HepG2 (cell line): ENCODE measurements around the gene SF3B2. TPM values are rescaled to one million over a fixed set of nuclear protein-coding genes. Genes with fewer than 3 reads are reported as not detected.

ENCODE experiments used
- ATAC-seq: fragments of 200-7000 bp; cut with Tn5 transposase; 3 replicates; pipeline ENCODE4 v1.9.1; 2020; ENCODE audit warnings: mild to moderate bottlenecking, moderate library complexity
- BruUV-seq: library from RNA; stranded (reverse); fragments of 400-500 nt; replicated peaks from 2 replicates; lab custom pipeline; 2021; lab: Mats Ljungman, UMichigan
- CTCF ChIA-PET: fragments of 300-600 bp; formaldehyde crosslinking; extraction: SDS; loops from one replicate; lab custom pipeline; 2021; ENCODE audit warnings: low total read pairs, inconsistent platforms, low intra/inter-chr PET ratio; lab: Yijun Ruan, JAX
- POLR2A ChIA-PET: fragments of 350-600 bp; sonication (Branson Sonifier 250); formaldehyde crosslinking; loops from one replicate; lab custom pipeline; 2020; ENCODE audit warnings: antibody characterized with exemption, inconsistent platforms; lab: Yijun Ruan, JAX
- DNase-seq: peaks from one replicate; pipeline ENCODE4 v3.0.0-alpha.2; 2015; ENCODE audit warnings: low spot score
- FAIRE-seq: peaks from 3 replicates; lab custom pipeline; 2011; peaks lifted over from hg19 to GRCh38; lab: Jason Lieb, UNC
- H2AFZ ChIP-seq: one replicate; pipeline ENCODE4 v1.6.1; 2011; ENCODE audit warnings: low read length, inconsistent platforms
- H3K27ac ChIP-seq: fragments of 300-600 bp; 3 replicates; pipeline ENCODE4 v1.8.0; 2011; ENCODE audit warnings: mixed run types, mild to moderate bottlenecking, mixed read lengths, low read length, inconsistent platforms; ENCODE audit not compliant: insufficient read depth; ENCODE audit errors: extremely low read length
- H3K27me3 ChIP-seq, 2 experiments: fragments of 200-600 bp in 1 of 2; 2 replicates in 1 of 2; 3 replicates in 1 of 2; pipeline versions ENCODE4 v1.6.0 to v1.8.0; 2011; ENCODE audit warnings: low read length in 2 of 2, mild to moderate bottlenecking in 2 of 2, moderate library complexity in 2 of 2, inconsistent platforms in 1 of 2; ENCODE audit not compliant: insufficient read depth in 2 of 2, control insufficient read depth in 1 of 2
- H3K36me3 ChIP-seq, 2 experiments: fragments of 200-600 bp in 1 of 2; replicated peaks in 1 of 2; 2 replicates in 1 of 2; 3 replicates in 1 of 2; pipeline versions ENCODE4 v1.5.1 to v1.8.0; 2011; ENCODE audit warnings: low read length in 2 of 2, inconsistent platforms in 1 of 2; ENCODE audit not compliant: insufficient read depth in 2 of 2, control insufficient read depth in 1 of 2
- H3K4me1 ChIP-seq: 2 replicates; pipeline ENCODE4 v1.5.1; 2012; ENCODE audit warnings: low read length, inconsistent platforms; ENCODE audit not compliant: insufficient read depth
- H3K4me2 ChIP-seq: 2 replicates; pipeline ENCODE4 v1.6.0; 2011; ENCODE audit warnings: low read depth, low read length, inconsistent platforms
- H3K4me3 ChIP-seq, 3 experiments: fragments of 200-600 bp in 1 of 3; sonication (generic), shearing (Covaris generic) in 1 of 3; replicated peaks in 1 of 3; 2 replicates each; pipeline ENCODE4 v1.5.1; 2011 to 2016; ENCODE audit warnings: low read length in 3 of 3, inconsistent platforms in 2 of 3, low read depth in 2 of 3, mild to moderate bottlenecking in 2 of 3, control low read depth in 1 of 3, mixed read lengths in 1 of 3; ENCODE audit not compliant: insufficient read depth in 1 of 3
- H3K79me2 ChIP-seq: one replicate; pipeline ENCODE4 v1.6.1; 2011; ENCODE audit warnings: low read length, inconsistent platforms; ENCODE audit not compliant: insufficient read depth
- H3K9ac ChIP-seq: 2 replicates; pipeline ENCODE4 v1.6.0; 2011; ENCODE audit warnings: mild to moderate bottlenecking, low read depth, low read length, inconsistent platforms; ENCODE audit not compliant: insufficient read depth
- H3K9me3 ChIP-seq: 2 replicates; pipeline ENCODE4 v1.5.1; 2012; ENCODE audit warnings: mild to moderate bottlenecking, low read length
- H4K20me1 ChIP-seq: 2 replicates; pipeline ENCODE4 v1.6.0; 2011; ENCODE audit warnings: inconsistent platforms, mild to moderate bottlenecking, low read length, moderate library complexity; ENCODE audit not compliant: insufficient read depth
- DMTF1 ChIP-seq: sonication (generic); formaldehyde crosslinking; IDR thresholded peaks from 2 replicates; pipeline ENCODE4 v1.4.0; 2020; ENCODE audit warnings: mild to moderate bottlenecking, missing genetic modification reagents
- FOXA1 ChIP-seq, 2 experiments: fragments of 450-650 bp in 1 of 2; sonication (generic) in 1 of 2; formaldehyde crosslinking in 1 of 2; IDR thresholded peaks; 2 replicates each; pipeline versions ENCODE4 v1.4.0 to v1.6.1; 2016 to 2020; ENCODE audit warnings: missing genetic modification reagents in 1 of 2
- FOXP1 ChIP-seq, 2 experiments: fragments of 450-650 bp in 1 of 2; IDR thresholded peaks; 2 replicates each; pipeline ENCODE4 v1.6.1; 2017 to 2018; ENCODE audit warnings: antibody characterized with exemption in 1 of 2
- HOXD1 ChIP-seq: sonication (generic); formaldehyde crosslinking; IDR thresholded peaks from 2 replicates; pipeline ENCODE4 v1.5.0; 2020; ENCODE audit warnings: missing genetic modification reagents
- MTERF4 ChIP-seq: sonication (generic); formaldehyde crosslinking; IDR thresholded peaks from 2 replicates; pipeline ENCODE4 v1.8.0; 2023; ENCODE audit warnings: mild to moderate bottlenecking, missing genetic modification reagents
- SETDB1 ChIP-seq: sonication (generic); formaldehyde crosslinking; IDR thresholded peaks from 2 replicates; pipeline ENCODE4 v1.5.1; 2020; ENCODE audit warnings: missing genetic modification reagents, mild to moderate bottlenecking, borderline replicate concordance
- THRA ChIP-seq: sonication (generic); formaldehyde crosslinking; IDR thresholded peaks from 2 replicates; pipeline ENCODE4 v1.4.0; 2020; ENCODE audit warnings: missing genetic modification reagents, borderline replicate concordance
- ZBTB20 ChIP-seq: sonication (generic); formaldehyde crosslinking; IDR thresholded peaks from 2 replicates; pipeline ENCODE4 v1.8.1; 2023; ENCODE audit warnings: missing genetic modification reagents, low read depth, mild to moderate bottlenecking, borderline replicate concordance
- ZNF275 ChIP-seq: sonication (generic); formaldehyde crosslinking; IDR thresholded peaks from 2 replicates; pipeline ENCODE4 v1.8.0; 2022; ENCODE audit warnings: missing genetic modification reagents, mild to moderate bottlenecking, inconsistent platforms, borderline replicate concordance
- ZNF333 ChIP-seq: sonication (generic); formaldehyde crosslinking; IDR thresholded peaks from 2 replicates; pipeline ENCODE4 v1.4.0; 2020; ENCODE audit warnings: mild to moderate bottlenecking, missing genetic modification reagents, borderline replicate concordance
- ZNF431 ChIP-seq: sonication (generic); formaldehyde crosslinking; IDR thresholded peaks from 2 replicates; pipeline ENCODE4 v1.9.0; 2022; ENCODE audit warnings: missing genetic modification reagents, low read depth, mild to moderate bottlenecking, borderline replicate concordance
- ZNF510 ChIP-seq: sonication (generic); formaldehyde crosslinking; IDR thresholded peaks from 2 replicates; pipeline ENCODE4 v1.4.0; 2020; ENCODE audit warnings: low read depth, mild to moderate bottlenecking, missing genetic modification reagents
- ZSCAN9 ChIP-seq: IDR thresholded peaks from 2 replicates; pipeline ENCODE4 v1.6.1; 2016; ENCODE audit warnings: borderline replicate concordance
- WGBS: methylation state at CpG from one replicate; pipeline ENCODE4 v1.1.6; 2017; ENCODE audit warnings: low lambda C conversion rate; 5-methylcytosine and 5-hydroxymethylcytosine counted together
- in situ Hi-C: cut with HindIII; loops from 2 replicates; pipeline ENCODE4 v1.10.0; 2017; ENCODE audit warnings: low pct_unique_long_range_greater_than_20kb; ENCODE audit not compliant: extremely low pct_ligation_motif_present
- intact Hi-C: fragments of 100-400 bp; cut with micrococcal nuclease; formaldehyde crosslinking; loops from one replicate; pipeline ENCODE4 v1.10.0; 2022; ENCODE audit not compliant: unreplicated experiment
- polyA plus RNA-seq, 8 experiments: library from polyadenylated mRNA; depleted of rRNA in 3 of 8; stranded (reverse) in 7 of 8; unstranded in 1 of 8; fragments of >200 nt; fragmentation: Illumina TruSeq in 4 of 8; extraction: Trizol in 4 of 8; gene quantifications; 2 replicates each; pipeline versions ENCODE4 v1.2.1 to v1.2.3, GENCODE V29; 2011 to 2016; ENCODE audit warnings: low read depth in 4 of 8, missing spikeins in 1 of 8, mixed read lengths in 1 of 8; ENCODE audit not compliant: insufficient read depth in 1 of 8
- total RNA-seq, 5 experiments: library from RNA; depleted of rRNA; stranded (reverse); fragments of >200 nt; fragmentation: Illumina TruSeq; extraction: Trizol; gene quantifications; 2 replicates each; pipeline ENCODE4 v1.2.3, GENCODE V29; 2016; ENCODE audit warnings: low read depth in 1 of 5
- TF ChIP-seq, protein P1 (sequence below): sonication (generic); formaldehyde crosslinking; IDR thresholded peaks from 2 replicates; pipeline ENCODE4 v1.5.0; 2020; ENCODE audit warnings: missing genetic modification reagents

The SF3B2 gene
- total and polyA plus RNA-seq, 2 of the 13 experiments (the other 11 are each of a cell fraction or from before 2014, with no cell fraction given) = 70.4 to 153 TPM

DNA sequence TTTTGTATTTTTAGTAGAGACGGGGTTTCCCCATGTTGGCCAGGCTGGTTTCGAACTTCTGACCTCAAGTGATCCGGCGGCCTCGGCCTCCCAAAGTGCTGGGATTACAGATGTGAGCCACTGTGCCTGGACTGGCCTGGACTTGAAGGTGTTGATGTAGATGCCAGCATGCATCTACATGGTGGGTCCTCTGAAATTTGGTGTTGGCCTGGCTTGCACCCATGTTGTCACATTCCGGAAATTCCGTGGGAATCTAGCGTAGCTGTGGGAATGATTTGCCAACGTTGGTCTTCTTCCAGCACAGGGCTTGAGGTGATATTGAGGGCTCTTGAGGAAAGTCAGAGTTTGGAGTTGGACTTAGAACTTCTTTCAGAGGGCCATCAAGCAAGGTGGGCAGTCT is 24.4 kb downstream of the SF3B2 start (continued):
- TF ChIP-seq SETDB1 (CRISPR knock-in tag) (no peak), ZBTB20 (CRISPR knock-in tag) (no peak), FOXP1 (IDR thresholded peaks at IDR 0.05) (no peak), FOXP1 (CRISPR knock-in tag; IDR thresholded peaks at IDR 0.05) (no peak), ZSCAN9 (CRISPR knock-in tag) (no peak), ZNF333 (CRISPR knock-in tag) (no peak), ZNF275 (no peak)
- TF ChIP-seq, protein P1, sequence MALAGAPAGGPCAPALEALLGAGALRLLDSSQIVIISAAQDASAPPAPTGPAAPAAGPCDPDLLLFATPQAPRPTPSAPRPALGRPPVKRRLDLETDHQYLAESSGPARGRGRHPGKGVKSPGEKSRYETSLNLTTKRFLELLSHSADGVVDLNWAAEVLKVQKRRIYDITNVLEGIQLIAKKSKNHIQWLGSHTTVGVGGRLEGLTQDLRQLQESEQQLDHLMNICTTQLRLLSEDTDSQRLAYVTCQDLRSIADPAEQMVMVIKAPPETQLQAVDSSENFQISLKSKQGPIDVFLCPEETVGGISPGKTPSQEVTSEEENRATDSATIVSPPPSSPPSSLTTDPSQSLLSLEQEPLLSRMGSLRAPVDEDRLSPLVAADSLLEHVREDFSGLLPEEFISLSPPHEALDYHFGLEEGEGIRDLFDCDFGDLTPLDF (CRISPR knock-in tag) = no peak

GRCh38 chr11:66077927-66078326 is 25.8 kb downstream of the SF3B2 start:
- no peak for FAIRE-seq
- no peak overlapping the region for H3K4me3 ChIP-seq
- peaks cover 33% of the 10 kb centered on the region for H3K4me1 ChIP-seq
- DNase-seq = no peak
- no peaks in the 10 kb centered on the region; the same call in 1 of the 2 replicates for H4K20me1 ChIP-seq
- CTCF ChIA-PET = no interaction called here
- H3K9me3 ChIP-seq = no peaks in the 10 kb centered on the region
- H3K79me2 ChIP-seq = peaks cover 13% of the 10 kb centered on the region
- ATAC-seq = no peak
- no peak overlapping the region for H2AFZ ChIP-seq
- no TSS peak for BruUV-seq
- POLR2A ChIA-PET = interaction anchor here (0.7 kb wide), 1 partner anchor 159 kb away, joined by 4 read pairs; no protein-coding TSS in a partner anchor
- peaks cover 0 to 2% of the 10 kb centered on the region in 2 experiments; a peak in 1 of 5 replicates for H3K36me3 ChIP-seq
- whole genome bisulfite sequencing = 98% methylated on average over 3 of the region's 3 CpGs
- in situ Hi-C loops = no loop called here
- H3K9ac ChIP-seq = no peak overlapping the region
- H3K27me3 ChIP-seq = no peaks in the 10 kb centered on the region
- no peak overlapping the region for H3K4me2 ChIP-seq
- intact Hi-C loops = no loop called here
- no peak overlapping the region for H3K27ac ChIP-seq
- TF ChIP-seq HOXD1 (CRISPR knock-in tag) = no peak
- no peak for TF ChIP-seq ZNF431 (CRISPR knock-in tag)
- no peak for TF ChIP-seq MTERF4 (CRISPR knock-in tag)
- no peak for TF ChIP-seq DMTF1 (CRISPR knock-in tag)
- no peak for TF ChIP-seq THRA (CRISPR knock-in tag)
- TF ChIP-seq FOXA1 (IDR thresholded peaks at IDR 0.05) = no peak
- TF ChIP-seq FOXA1 (CRISPR knock-in tag; IDR thresholded peaks at IDR 0.05) = no peak
- no peak for TF ChIP-seq ZNF510 (CRISPR knock-in tag)
